ENCODE results near the gene PTPRE.

The PTPRE gene

GRCh38 chr10:127906548-127907377, at the start of gene PTPRE:
Gene PTPRE (plus strand): TSS chr10:127907103. CDS start chr10:128040882, 133,779 bp downstream.
- no peak for DNase-seq

GRCh38 chr10:127860592-127860991, 46.3 kb upstream of the PTPRE start:
- no peak for DNase-seq

- no peak for DNase-seq
These were observed 43.6 kb upstream of the PTPRE start for GRCh38 chr10:127863231-127863825.

- DNase-seq, result no peak
These were observed 40.5 kb upstream of the PTPRE start for GRCh38 chr10:127866276-127867013.

GRCh38 chr10:127867805-127868204, 39.1 kb upstream of the PTPRE start:
- DNase-seq, result no peak

GRCh38 chr10:127869329-127869728, 37.6 kb upstream of the PTPRE start:
- no peak for DNase-seq

- no peak for DNase-seq
These were observed 35.3 kb upstream of the PTPRE start for GRCh38 chr10:127871631-127872010.

- DNase-seq, result no peak
These were observed 34.7 kb upstream of the PTPRE start for GRCh38 chr10:127872011-127872761.

GRCh38 chr10:127872871-127873600, 33.9 kb upstream of the PTPRE start:
- DNase-seq, result no peak

GRCh38 chr10:127873901-127874470, 32.9 kb upstream of the PTPRE start:
- no peak for DNase-seq

- DNase-seq, result no peak
These were observed 32.0 kb upstream of the PTPRE start for GRCh38 chr10:127874671-127875448.

GRCh38 chr10:127875449-127875765, 31.5 kb upstream of the PTPRE start:
- no peak for DNase-seq

GRCh38 chr10:127875916-127876315, 31.0 kb upstream of the PTPRE start:
- DNase-seq, result no peak

- no peak for DNase-seq
These were observed 29.8 kb upstream of the PTPRE start for GRCh38 chr10:127877116-127877515.

GRCh38 chr10:127877699-127878098, 29.2 kb upstream of the PTPRE start:
- DNase-seq, result no peak

- no peak for DNase-seq
These were observed 28.3 kb upstream of the PTPRE start for GRCh38 chr10:127878475-127879055.

GRCh38 chr10:127880557-127880956, 26.3 kb upstream of the PTPRE start:
- no peak for DNase-seq

- no peak for DNase-seq
These were observed 25.6 kb upstream of the PTPRE start for GRCh38 chr10:127881262-127881661.

GRCh38 chr10:127882391-127882790, 24.5 kb upstream of the PTPRE start:
- no peak for DNase-seq

GRCh38 chr10:127882801-127883459, 24.0 kb upstream of the PTPRE start:
- DNase-seq, result no peak

Measured in SW 1271 (cell line).